ENCODE measurements around the gene GSTCD. TPM values are rescaled to one million over a fixed set of nuclear protein-coding genes. Genes with fewer than 3 reads are reported as not detected.
A peak's percentile ranks its signal among the peaks of the same experiment; 100 is the strongest.

GSTCD gene
- total RNA-seq, 1 experiment from 2014 or later = 21.7 TPM

- TF ChIP-seq STAT6 (CRISPR knock-in tag; conservative IDR thresholded peaks at IDR 0.05; ENCODE audit: low read depth) (no peak), EMX1 (CRISPR knock-in tag; IDR thresholded peaks at IDR 0.05) (no peak), ATF6 (CRISPR knock-in tag; IDR thresholded peaks at IDR 0.05) (no peak), NR3C1 (CRISPR knock-in tag; conservative IDR thresholded peaks at IDR 0.05; ENCODE audit: low read depth) (no peak), ZNF317 (CRISPR knock-in tag; IDR thresholded peaks at IDR 0.05; ENCODE audit: borderline replicate concordance, low read depth) (no peak), MYBL2 (CRISPR knock-in tag; IDR thresholded peaks at IDR 0.05) (no peak)
These were observed 128.5 kb downstream of the GSTCD start (continued) for GRCh38 chr4:105837037-105837436.

GRCh38 chr4:105838082-105838481 is 129.5 kb downstream of the GSTCD start:
- TF ChIP-seq ZSCAN18 (CRISPR knock-in tag; IDR thresholded peaks at IDR 0.05) (no peak), NFATC4 (CRISPR knock-in tag; IDR thresholded peaks at IDR 0.05) (no peak), GABPB1 (CRISPR knock-in tag; IDR thresholded peaks at IDR 0.05) (no peak), ZNF281 (CRISPR knock-in tag; IDR thresholded peaks at IDR 0.05) (no peak), EMX1 (CRISPR knock-in tag; IDR thresholded peaks at IDR 0.05) (no peak), GRHL2 (CRISPR knock-in tag; IDR thresholded peaks at IDR 0.05; ENCODE audit: insufficient replicate concordance, severe bottlenecking) (no peak)
- Mint-ChIP-seq H3K4me3 (no peak overlapping the region), H3K36me3 (peaks cover 11% of the 10 kb centered on the region), H3K27ac (no peak overlapping the region), H3K4me1 (no peaks in the 10 kb centered on the region), H3K9me3 (no peaks in the 10 kb centered on the region), H3K27me3 (ENCODE audit: low read depth) (no peaks in the 10 kb centered on the region)
- ChIA-PET POLR2A (no interaction called here), CTCF (no interaction called here)
- no peak for DNase-seq (ENCODE audit: low spot score)
- ATAC-seq = no peak

GRCh38 chr4:105840426-105841174 is 132.0 kb downstream of the GSTCD start:
- POLR2A ChIA-PET = no interaction called here
- TF ChIP-seq RORB (CRISPR knock-in tag; IDR thresholded peaks at IDR 0.05) (no peak), ZNF512 (CRISPR knock-in tag; IDR thresholded peaks at IDR 0.05; ENCODE audit: borderline replicate concordance) (no peak), FOXK1 (CRISPR knock-in tag; IDR thresholded peaks at IDR 0.05) (no peak), PREB (CRISPR knock-in tag; IDR thresholded peaks at IDR 0.05; ENCODE audit: borderline replicate concordance) (no peak), CTCF (IDR thresholded peaks at IDR 0.05) (no peak), MYBL2 (CRISPR knock-in tag; IDR thresholded peaks at IDR 0.05) (no peak)
- CTCF ChIA-PET = no interaction called here
- H3K36me3 Mint-ChIP-seq = peaks cover 18% of the 10 kb centered on the region
- no peak for DNase-seq (ENCODE audit: low spot score)
- H3K27me3 Mint-ChIP-seq (ENCODE audit: low read depth) = no peaks in the 10 kb centered on the region
- H3K27ac Mint-ChIP-seq = peak overlapping the region; percentile 12; the same call in 1 of the 2 replicates
- H3K9me3 Mint-ChIP-seq = no peaks in the 10 kb centered on the region
- H3K4me1 Mint-ChIP-seq = peaks cover 10% of the 10 kb centered on the region
- ATAC-seq = peak; percentile 75
- no peak overlapping the region for H3K4me3 Mint-ChIP-seq

All from WTC11 (cell line).